ENCODE data around the gene GATC.
"Not testable (repeated sequence)": the region's sequence is repeated elsewhere in the genome, so short reads cannot be mapped to it uniquely, and the experiment has no call there.

The GATC gene

GRCh38 chr12:120470150-120470784, 24.0 kb downstream of the GATC start:
- DNase-seq: peak in 1 of 2 experiments; percentile 69

- DNase-seq: no peak
These were observed 26.3 kb downstream of the GATC start for GRCh38 chr12:120472521-120472920.

GRCh38 chr12:120473807-120474615, 27.8 kb downstream of the GATC start:
- no peak for DNase-seq

DNA sequence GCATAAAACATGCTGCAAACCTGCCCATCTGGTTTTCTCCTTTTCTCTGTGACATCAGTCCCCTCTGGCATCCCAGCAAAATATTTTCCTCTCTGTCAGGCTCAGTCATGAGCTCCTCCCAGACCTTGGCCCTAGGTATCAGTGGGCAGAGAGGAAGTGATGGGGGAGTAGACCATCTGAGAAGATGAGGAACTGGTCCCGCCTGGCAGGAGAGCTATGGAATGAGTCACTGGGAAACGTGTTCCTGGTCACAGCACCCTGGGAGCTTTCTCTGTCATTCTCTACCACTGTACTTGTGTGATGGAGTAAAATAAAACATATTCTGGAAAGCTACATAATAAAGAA, 28.3 kb downstream of the GATC start:
- no peak for DNase-seq

DNA sequence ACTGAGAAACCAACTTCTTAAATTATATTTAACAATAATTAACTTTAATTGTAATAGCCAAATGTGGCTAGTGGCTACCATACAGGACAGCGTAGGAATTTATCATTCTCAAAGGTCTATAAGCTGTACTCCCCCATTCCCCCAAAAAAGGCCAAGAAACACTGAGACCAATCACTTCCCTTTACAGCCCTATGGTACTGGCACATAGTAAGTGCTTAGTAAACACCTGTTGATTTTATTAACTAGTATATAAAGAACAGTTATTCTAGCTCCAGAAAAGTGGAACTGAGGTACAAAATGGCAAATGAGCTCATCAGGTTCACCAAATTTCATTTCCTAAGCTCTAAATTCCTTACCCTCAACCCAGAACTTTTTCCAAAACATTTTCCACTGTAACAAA, 29.4 kb downstream of the GATC start:
- DNase-seq: no peak

DNA sequence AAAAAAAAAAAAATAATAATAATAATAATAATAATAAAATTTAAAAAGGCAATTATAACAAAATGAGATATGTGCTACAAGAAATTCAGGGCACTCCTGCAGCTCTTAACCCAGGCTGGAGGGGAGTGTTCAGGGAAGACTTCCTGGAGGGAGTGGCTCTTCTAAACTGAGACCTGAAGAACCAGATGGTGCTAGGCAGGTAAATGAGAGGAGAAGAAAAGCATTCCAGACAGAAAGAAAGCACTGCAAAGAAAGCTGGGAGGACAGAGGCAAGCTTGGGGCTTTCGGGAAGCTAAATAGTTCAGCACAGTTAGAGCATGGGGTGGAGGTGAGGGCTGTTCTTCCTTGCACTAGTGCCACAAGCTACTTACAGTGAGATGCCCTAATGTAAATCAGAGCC, 33.2 kb downstream of the GATC start:
- DNase-seq: no peak

GRCh38 chr12:120480211-120480610, 34.0 kb downstream of the GATC start:
- no peak for DNase-seq

GRCh38 chr12:120481022-120481767, 35.0 kb downstream of the GATC start:
- DNase-seq: no peak

DNA sequence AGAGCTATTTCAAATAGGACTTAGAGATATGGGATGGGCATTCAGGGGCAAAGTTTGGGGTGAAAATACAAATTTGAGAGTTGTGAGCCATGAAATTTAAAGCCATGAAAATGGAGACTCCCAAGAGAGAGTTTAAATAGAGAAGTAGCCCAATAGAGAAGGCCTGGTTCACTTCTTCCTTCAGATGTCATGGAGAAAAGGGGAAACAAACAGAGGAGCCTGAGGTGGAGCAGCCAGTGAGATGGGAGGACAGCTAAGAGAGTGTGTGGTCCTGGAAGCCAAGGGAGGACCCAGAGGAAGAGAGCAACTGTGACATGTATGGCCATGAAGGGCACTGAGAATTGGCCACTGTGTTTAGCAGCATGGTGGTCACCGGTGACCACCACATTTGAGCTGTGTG, 37.4 kb downstream of the GATC start:
- DNase-seq: no peak

GRCh38 chr12:120485961-120486881, 40.0 kb downstream of the GATC start:
- no peak for DNase-seq

- not testable (repeated sequence) for DNase-seq
These were observed 41.3 kb downstream of the GATC start for GRCh38 chr12:120487552-120487951.

GRCh38 chr12:120488057-120488640, 41.9 kb downstream of the GATC start:
- DNase-seq: no peak

DNA sequence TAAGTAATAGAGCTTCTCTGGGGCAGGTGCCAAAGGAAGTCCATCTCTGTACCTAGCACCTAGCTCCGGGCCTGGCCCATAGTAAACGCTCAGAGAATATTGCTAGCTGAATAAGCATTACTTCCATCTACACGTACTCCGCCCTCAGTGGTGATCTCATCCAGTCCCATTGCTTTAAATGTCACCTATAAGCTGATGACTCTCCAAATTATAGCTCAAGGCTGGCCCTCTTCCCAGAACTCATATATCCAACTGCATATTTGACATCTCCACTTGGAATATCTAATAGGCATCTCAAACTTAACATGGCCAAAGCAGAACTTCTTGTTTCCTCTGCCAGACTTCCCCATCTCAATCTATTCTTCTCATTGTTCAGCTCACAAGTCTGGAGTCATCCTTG, 42.8 kb downstream of the GATC start:
- no peak for DNase-seq

DNA sequence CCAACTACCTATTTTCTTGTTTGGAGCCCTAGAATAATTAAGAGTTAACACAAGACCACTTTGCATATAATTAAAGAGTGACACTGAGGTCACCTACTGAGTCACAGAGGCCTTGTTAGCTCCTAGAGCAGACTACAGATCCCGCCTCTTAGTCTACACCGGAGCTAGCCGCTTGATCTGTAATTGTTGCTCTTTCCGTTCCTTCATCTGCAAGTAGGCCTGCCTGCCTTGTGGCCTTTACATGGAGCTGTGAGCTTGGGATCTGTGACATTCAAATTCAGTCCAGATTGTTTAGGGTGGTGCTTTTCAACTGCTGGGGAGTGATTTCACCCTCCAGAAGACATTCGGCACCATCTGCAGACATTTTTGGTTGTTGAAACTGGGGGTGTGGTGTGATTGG, 44.1 kb downstream of the GATC start:
- no peak for DNase-seq

GRCh38 chr12:120490833-120491512, 44.7 kb downstream of the GATC start:
- no peak for DNase-seq

DNA sequence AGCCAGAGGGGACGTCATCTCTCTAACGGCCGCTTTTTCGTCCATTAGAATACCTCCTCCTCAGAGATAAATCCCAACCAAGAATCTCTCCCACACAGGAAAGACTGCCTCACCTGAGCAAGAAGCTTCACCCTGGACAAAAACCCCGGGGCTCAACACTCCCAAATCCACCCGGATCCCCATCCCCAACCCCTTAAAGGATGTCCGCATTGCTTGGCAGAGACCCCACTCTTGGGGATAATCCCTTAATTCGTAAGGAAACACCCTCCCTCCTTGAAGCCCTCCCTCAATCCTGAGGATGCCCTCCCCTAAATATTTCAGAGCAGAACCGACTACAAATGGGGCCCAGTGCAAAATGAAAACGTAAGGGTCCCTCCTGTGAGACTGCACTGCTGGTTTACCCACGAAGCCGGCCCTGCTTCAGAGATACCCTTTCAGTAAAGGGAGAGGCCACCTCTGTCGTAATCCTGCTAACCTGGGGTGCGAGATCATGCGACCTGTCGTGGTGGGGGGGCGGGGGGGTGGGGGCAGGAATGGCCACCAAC, 49.0 kb downstream of the GATC start:
- peak in 1 of 2 experiments; percentile 30 for DNase-seq

DNA sequence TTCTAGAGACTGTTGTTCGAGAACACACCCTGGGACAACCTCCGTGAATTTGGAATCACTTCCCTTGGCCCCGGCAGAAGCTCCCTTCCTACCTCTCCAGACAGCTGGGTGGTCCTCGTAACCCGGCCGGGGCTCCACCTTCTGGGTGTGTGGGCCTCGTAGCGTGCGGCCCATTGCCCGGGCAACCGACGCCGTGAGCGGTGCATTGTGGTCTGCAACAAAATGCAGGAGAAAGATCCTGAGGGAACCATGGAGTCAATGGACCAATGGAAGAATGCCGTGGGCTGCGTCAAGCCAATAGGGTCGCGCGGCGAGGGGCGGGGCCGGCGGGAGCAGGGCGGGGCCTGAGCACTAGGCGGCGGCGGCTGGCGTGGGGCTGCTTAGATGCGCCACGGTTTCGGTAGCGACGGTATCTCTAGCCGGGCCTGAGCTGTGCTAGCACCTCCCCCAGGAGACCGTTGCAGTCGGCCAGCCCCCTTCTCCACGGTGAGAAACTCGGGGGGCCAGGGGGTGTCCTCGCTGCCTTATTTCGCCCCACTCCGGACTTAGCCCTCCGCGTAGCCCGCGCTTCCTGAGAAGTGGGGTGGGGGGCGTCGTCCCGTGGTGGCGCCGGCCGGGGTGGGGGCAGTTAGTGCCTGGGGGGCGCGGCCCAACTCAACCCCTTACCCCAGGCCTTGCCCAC, 49.6 kb downstream of the GATC start, which contains the start of gene DYNLL1:
Gene DYNLL1, plus strand, starts transcription at position 383 of the 682 bp plus-strand sequence. CDS start 309 bp downstream, outside the sequence.
- DNase-seq: peak; percentile 93 to 94

DNA sequence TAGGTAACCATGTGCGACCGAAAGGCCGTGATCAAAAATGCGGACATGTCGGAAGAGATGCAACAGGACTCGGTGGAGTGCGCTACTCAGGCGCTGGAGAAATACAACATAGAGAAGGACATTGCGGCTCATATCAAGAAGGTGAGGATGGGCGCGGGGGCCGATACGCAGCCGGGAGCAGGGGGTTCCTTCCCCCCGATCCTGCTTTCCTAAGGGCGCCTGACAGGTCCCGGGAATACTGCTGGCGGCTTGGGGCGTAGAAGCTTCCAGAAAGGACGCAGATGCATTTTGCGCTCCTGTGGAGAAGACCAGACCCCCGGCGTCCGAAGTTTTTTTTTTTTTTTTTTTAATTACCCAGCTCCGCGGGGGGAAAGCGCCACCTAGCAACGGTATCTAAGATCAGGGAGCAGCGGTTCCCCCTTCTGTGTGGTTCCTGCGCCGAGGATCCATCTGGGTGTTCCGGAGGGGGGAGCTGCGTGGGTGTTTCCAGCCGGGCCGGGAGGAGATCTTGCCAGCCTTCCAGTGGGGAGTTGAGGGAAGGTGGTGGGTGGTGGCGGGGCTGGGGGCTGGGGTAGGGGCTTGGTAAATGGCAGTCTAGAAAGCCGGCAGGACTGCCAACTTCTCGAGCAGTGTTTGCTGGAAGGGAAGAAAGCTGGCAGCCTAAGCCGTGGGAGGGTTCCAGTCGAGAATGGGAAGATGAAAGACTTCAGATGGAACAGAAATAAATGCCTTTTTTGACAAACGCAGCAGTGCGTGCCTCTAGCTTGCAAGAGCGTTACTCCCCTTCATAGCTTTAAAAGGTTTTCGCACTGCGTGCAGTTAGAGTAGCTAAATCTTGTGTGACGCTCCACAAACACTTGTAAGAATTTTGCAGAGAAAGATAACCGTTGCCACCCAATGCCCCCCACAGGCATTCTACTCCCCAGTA, 50.4 kb downstream of the GATC start:
- peak; percentile 4 to 38 for DNase-seq

DNA sequence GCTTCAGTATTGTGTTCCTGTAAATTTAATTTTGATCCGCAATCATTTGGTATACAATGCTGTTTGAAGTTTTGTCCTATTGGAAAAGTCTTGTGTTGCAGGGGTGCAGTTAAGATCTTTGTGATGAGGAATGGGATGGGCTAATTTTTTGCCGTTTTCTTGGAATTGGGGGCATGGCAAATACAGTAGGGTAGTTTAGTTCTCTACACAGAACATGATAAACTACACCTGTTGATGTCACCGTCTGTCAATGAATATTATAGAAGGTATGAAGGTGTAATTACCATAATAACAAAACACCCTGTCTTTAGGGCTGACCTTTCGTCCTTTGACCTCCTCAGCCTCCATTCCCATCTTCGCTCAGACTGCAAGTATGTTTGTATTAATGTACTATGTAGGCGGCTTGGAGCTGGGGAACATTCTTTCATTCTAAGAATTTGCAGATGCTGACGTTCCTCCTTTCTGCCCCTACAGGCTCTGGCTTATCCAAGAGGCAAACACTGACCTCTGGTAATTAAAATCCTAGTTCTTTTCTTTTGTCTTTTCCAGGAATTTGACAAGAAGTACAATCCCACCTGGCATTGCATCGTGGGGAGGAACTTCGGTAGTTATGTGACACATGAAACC, 51.4 kb downstream of the GATC start:
- no peak for DNase-seq

Measured in SHP77 (cell line).